Measurements from ENCODE around the gene KIF3B. TPM values are rescaled to one million over a fixed set of nuclear protein-coding genes. Genes with fewer than 3 reads are reported as not detected.
A peak's percentile ranks its signal among the peaks of the same experiment; 100 is the strongest.

Gene KIF3B
- total and polyA plus RNA-seq, 10 of the 15 experiments (the other 5 are each of a cell fraction or from before 2014, with no cell fraction given) = 7.4 to 37.3 (median 25.9) TPM

- in situ Hi-C loops (cut with MboI) = no loop called here
- TF ChIP-seq EED (IDR thresholded peaks at IDR 0.05; ENCODE audit: low read depth) (no peak), BCL3 (IDR thresholded peaks at IDR 0.05; ENCODE audit: borderline replicate concordance, insufficient read depth, low read depth, low read length, poor library complexity, severe bottlenecking) (peak; percentile 44)
- no peak overlapping the region for H3K4me3 ChIP-seq
- RAD21 ChIA-PET (ENCODE audit: unreplicated experiment) = no interaction called here
- SMC1A ChIA-PET (ENCODE audit: uncharacterized antibody, unreplicated experiment) = no interaction called here
- ATAC-seq = no peak
- H3K27ac ChIP-seq (ENCODE audit: control insufficient read depth, insufficient read depth) = no peak overlapping the region
- DNase-seq (ENCODE audit: low read depth, low spot score) = no peak
- peaks cover 6% of the 10 kb centered on the region for H3K4me1 ChIP-seq (ENCODE audit: control insufficient read depth, insufficient read depth, low read length)
- WGBS (ENCODE audit: insufficient coverage, insufficient replicate concordance, low lambda C conversion rate, missing lambda C conversion rate) = 58% methylated on average over 5 of the region's 5 CpGs
- intact Hi-C loops (cut with micrococcal nuclease; ENCODE audit: unreplicated experiment) = no loop called here
- H3K79me2 ChIP-seq (ENCODE audit: control insufficient read depth, insufficient read depth, low read length) = no peaks in the 10 kb centered on the region
- H2AFZ ChIP-seq (ENCODE audit: control insufficient read depth, low read depth, low read length) = no peak overlapping the region
- no peaks in the 10 kb centered on the region; the same call in 2 of the 3 replicates for H3K9me3 ChIP-seq (replicated peaks; ENCODE audit: control insufficient read depth, insufficient read depth, low read length)
- POLR2A ChIA-PET = no interaction called here
- FAIRE-seq = no peak
- H3K4me2 ChIP-seq (ENCODE audit: control insufficient read depth, insufficient read depth) = no peak overlapping the region
- no peaks in the 10 kb centered on the region for H3K27me3 ChIP-seq (replicated peaks in 1 of 2; ENCODE audit: control insufficient read depth in 2 of 2, insufficient read depth in 2 of 2, low read length in 1 of 2)
- BruUV-seq (replicated peaks) = no TSS peak
- no peaks in the 10 kb centered on the region for H3K36me3 ChIP-seq (ENCODE audit: control insufficient read depth in 2 of 2, insufficient read depth in 2 of 2, low read length in 1 of 2)
- H4K20me1 ChIP-seq (ENCODE audit: control insufficient read depth, insufficient read depth) = no peaks in the 10 kb centered on the region
- CTCF ChIA-PET = no interaction called here
- no peak overlapping the region for H3K9ac ChIP-seq (ENCODE audit: control insufficient read depth, insufficient read depth, low read length)
These were observed 29.4 kb upstream of the KIF3B start for GRCh38 chr20:32248043-32248442.

- H3K27ac ChIP-seq (ENCODE audit: control insufficient read depth, insufficient read depth) = no peak overlapping the region
- TF ChIP-seq RUNX3 (IDR thresholded peaks at IDR 0.05; ENCODE audit: low read length) (peak; percentile 65), CREB1 (IDR thresholded peaks at IDR 0.05; ENCODE audit: low read depth) (no peak), CREM (IDR thresholded peaks at IDR 0.05; ENCODE audit: low read depth) (0 out of 2 replicates have a peak, but pooled peaks have one; percentile 12)
- DNase-seq (ENCODE audit: low read depth, low spot score) (no peak), ATAC-seq (peak; percentile 69), FAIRE-seq (no peak)
- H3K27me3 ChIP-seq (replicated peaks in 1 of 2; ENCODE audit: control insufficient read depth in 2 of 2, insufficient read depth in 2 of 2, low read length in 1 of 2) = no peaks in the 10 kb centered on the region
- intact Hi-C loops (cut with micrococcal nuclease; ENCODE audit: unreplicated experiment) = no loop called here
- no TSS peak for BruUV-seq (replicated peaks)
- no peak overlapping the region for H2AFZ ChIP-seq (ENCODE audit: control insufficient read depth, low read depth, low read length)
- H3K9me3 ChIP-seq (replicated peaks; ENCODE audit: control insufficient read depth, insufficient read depth, low read length) = peaks cover 3% of the 10 kb centered on the region; the same call in 2 of the 3 replicates
- H3K79me2 ChIP-seq (ENCODE audit: control insufficient read depth, insufficient read depth, low read length) = no peaks in the 10 kb centered on the region
- 0 out of 2 replicates have a peak overlapping the region, but pooled peaks have one; percentile 7 for H3K4me2 ChIP-seq (ENCODE audit: control insufficient read depth, insufficient read depth)
- ChIA-PET CTCF (interaction anchor here (0.6 kb wide), 1 partner anchor 43 kb away, joined by 3 read pairs; no protein-coding TSS in a partner anchor), POLR2A (interaction anchor here (0.6 kb wide), 1 partner anchor 380 kb away, joined by 5 read pairs; no protein-coding TSS in a partner anchor), RAD21 (ENCODE audit: unreplicated experiment) (interaction anchor here (1.0 kb wide), 1 partner anchor 36 kb away, joined by 3 read pairs; no protein-coding TSS in a partner anchor), SMC1A (ENCODE audit: uncharacterized antibody, unreplicated experiment) (no interaction called here)
- H3K9ac ChIP-seq (ENCODE audit: control insufficient read depth, insufficient read depth, low read length) = no peak overlapping the region
- no peaks in the 10 kb centered on the region for H3K36me3 ChIP-seq (ENCODE audit: control insufficient read depth in 2 of 2, insufficient read depth in 2 of 2, low read length in 1 of 2)
- WGBS (ENCODE audit: insufficient coverage, insufficient replicate concordance, low lambda C conversion rate, missing lambda C conversion rate) = 51% methylated on average over 9 of the region's 9 CpGs
- no peak overlapping the region for H3K4me3 ChIP-seq
- no peaks in the 10 kb centered on the region for H4K20me1 ChIP-seq (ENCODE audit: control insufficient read depth, insufficient read depth)
- in situ Hi-C loops (cut with MboI) = no loop called here
- peaks cover 6% of the 10 kb centered on the region for H3K4me1 ChIP-seq (ENCODE audit: control insufficient read depth, insufficient read depth, low read length)
These were observed 28.3 kb upstream of the KIF3B start for GRCh38 chr20:32249030-32249738.
